Omental fat pad (tissue), 4 donors: ENCODE results near the gene DZIP1. TPM values are rescaled to one million over a fixed set of nuclear protein-coding genes. Genes with fewer than 3 reads are reported as not detected.
A peak's percentile ranks its signal among the peaks of the same experiment; 100 is the strongest.

ENCODE experiments used
- ATAC-seq: fragments of 150-250 bp; one replicate; pipeline ENCODE4 v1.9.1; 2016; ENCODE audit warnings: mild to moderate bottlenecking, moderate library complexity; ENCODE audit not compliant: low FRiP score
- DNase-seq: peaks from one replicate; pipeline ENCODE4 v3.0.0-alpha.2; 2019; ENCODE audit warnings: low spot score
- total RNA-seq, 4 donors: library from RNA; depleted of rRNA; stranded (reverse); fragments of >200 nt; gene quantifications; one replicate each; pipeline ENCODE4 v1.1.0, GENCODE V29; 2016
- TF ChIP-seq, protein P1 (sequence below), 3 donors: fragments of 450-650 bp; IDR thresholded peaks; one replicate each; pipeline ENCODE4 v1.5.1; 2016 to 2017; ENCODE audit warnings: antibody characterized with exemption in 3 of 3, mild to moderate bottlenecking in 3 of 3, moderate library complexity in 2 of 3

DZIP1 gene
- total RNA-seq, 4 donors from 2014 or later = 6.6 to 18.0 (median 8.5) TPM

- DNase-seq (no peak), ATAC-seq (no peak)
- TF ChIP-seq, protein P1, sequence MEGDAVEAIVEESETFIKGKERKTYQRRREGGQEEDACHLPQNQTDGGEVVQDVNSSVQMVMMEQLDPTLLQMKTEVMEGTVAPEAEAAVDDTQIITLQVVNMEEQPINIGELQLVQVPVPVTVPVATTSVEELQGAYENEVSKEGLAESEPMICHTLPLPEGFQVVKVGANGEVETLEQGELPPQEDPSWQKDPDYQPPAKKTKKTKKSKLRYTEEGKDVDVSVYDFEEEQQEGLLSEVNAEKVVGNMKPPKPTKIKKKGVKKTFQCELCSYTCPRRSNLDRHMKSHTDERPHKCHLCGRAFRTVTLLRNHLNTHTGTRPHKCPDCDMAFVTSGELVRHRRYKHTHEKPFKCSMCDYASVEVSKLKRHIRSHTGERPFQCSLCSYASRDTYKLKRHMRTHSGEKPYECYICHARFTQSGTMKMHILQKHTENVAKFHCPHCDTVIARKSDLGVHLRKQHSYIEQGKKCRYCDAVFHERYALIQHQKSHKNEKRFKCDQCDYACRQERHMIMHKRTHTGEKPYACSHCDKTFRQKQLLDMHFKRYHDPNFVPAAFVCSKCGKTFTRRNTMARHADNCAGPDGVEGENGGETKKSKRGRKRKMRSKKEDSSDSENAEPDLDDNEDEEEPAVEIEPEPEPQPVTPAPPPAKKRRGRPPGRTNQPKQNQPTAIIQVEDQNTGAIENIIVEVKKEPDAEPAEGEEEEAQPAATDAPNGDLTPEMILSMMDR (IDR thresholded peaks at IDR 0.05) = no peak
Measured at GRCh38 chr13:95652821-95653220, 8.3 kb upstream of the DZIP1 start.

GRCh38 chr13:95652244-95652764, 7.8 kb upstream of the DZIP1 start:
- ATAC-seq (no peak), DNase-seq (no peak)
- TF ChIP-seq, protein P1 (IDR thresholded peaks at IDR 0.05) = no peak

DNA sequence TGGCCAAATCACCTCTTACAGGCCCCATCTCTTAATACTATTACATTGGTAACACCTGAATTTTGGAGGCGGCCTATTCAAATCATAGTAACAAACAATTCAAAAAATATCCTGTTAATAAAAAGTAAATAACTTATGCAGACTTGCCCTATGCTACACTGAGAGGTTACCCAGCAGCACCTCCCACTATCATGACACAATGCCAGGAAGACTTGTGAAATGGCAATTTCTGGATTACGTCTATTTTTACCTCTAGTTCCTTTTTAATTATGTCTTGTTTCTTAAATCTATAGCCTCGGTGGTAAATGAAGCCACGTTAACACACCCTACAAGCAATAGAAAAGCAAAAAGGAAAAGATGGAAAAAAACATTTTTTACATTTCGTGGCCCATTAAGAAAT, 6.2 kb upstream of the DZIP1 start:
- ATAC-seq (no peak), DNase-seq (no peak)
- TF ChIP-seq, protein P1 (IDR thresholded peaks at IDR 0.05) = no peak

DNA sequence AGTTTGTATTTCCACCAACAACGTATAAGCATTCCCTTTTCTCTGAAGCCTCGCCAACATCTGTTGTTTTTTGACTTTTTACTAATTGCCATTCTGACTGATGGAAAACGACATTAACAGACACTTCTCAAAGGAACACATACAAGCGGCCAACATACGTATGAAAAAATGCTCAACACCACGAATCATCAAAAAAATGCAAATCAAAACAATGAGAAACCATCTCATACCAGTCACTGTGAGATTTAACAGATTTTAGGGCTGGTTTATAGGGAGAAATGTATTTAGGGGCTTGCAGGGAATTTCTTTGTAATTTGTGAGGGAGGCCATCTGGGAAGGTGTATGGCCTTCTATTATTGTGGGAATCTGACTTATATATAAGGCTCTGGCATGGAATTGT, 2.8 kb upstream of the DZIP1 start:
- no peak for DNase-seq
- TF ChIP-seq, protein P1 (IDR thresholded peaks at IDR 0.05) = no peak
- no peak for ATAC-seq

DNA sequence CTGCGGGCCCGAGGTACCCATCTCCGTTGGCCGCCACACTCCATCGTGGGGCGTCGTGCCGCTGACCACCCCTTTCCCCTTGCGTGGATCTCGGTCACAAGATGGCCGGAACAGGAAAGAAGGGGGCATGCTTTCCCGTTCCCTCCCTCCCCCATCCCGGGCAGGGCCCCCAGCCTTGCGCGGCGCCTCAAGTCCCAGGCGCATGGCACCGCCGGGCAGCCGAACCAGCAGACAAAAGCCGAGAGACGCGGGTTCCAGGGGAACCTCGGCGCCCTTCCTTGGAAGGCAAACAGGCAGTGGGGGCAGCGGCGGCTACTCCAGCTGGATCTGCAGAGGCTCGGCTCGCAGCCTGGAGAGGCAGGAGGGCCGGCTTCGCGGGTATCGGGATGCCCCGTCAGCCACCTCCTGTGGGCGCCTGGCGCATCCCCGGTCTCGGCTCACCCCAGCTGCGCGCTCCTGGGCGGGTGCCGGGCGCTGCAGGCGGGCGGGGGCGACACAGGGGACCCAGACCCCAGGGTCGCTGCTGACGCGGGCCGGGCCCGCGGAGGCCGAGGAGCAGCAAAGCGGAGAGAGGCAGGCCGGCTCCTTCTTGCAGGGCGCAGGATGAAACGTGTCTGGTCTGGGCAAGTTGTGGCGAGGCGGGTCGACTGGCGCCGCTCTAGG, 439 bp downstream of the DZIP1 start:
- ATAC-seq = peak; percentile 45
- TF ChIP-seq, protein P1 (IDR thresholded peaks at IDR 0.05) = no peak
- no peak for DNase-seq

GRCh38 chr13:95643571-95643935, 953 bp downstream of the DZIP1 start:
- no peak for DNase-seq
- TF ChIP-seq, protein P1 (IDR thresholded peaks at IDR 0.05) = no peak
- ATAC-seq = no peak

DNA sequence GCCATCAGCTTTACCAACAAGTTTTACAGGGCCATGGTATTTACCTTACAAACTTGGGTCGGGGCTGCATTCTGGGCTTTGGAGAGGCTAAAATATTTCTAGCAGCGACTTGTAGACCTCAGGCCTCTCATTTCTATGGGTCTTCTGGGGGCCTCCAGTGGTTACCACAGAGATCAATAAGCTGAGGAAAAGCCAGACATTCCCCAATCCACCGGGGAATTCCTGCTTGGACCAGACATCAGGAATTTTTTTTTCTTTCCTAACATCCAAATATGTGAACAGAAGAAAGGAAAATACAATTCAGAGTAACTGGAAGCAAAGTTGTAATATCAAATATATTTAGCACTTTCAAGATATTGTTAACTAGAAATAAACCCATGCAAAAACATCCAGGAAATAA, 1.5 kb downstream of the DZIP1 start:
- ATAC-seq (no peak), DNase-seq (no peak)
- TF ChIP-seq, protein P1 (IDR thresholded peaks at IDR 0.05) = no peak
